ENCODE data around the gene DMXL2. TPM values are rescaled to one million over a fixed set of nuclear protein-coding genes. Genes with fewer than 3 reads are reported as not detected.

DMXL2 gene, protein sequence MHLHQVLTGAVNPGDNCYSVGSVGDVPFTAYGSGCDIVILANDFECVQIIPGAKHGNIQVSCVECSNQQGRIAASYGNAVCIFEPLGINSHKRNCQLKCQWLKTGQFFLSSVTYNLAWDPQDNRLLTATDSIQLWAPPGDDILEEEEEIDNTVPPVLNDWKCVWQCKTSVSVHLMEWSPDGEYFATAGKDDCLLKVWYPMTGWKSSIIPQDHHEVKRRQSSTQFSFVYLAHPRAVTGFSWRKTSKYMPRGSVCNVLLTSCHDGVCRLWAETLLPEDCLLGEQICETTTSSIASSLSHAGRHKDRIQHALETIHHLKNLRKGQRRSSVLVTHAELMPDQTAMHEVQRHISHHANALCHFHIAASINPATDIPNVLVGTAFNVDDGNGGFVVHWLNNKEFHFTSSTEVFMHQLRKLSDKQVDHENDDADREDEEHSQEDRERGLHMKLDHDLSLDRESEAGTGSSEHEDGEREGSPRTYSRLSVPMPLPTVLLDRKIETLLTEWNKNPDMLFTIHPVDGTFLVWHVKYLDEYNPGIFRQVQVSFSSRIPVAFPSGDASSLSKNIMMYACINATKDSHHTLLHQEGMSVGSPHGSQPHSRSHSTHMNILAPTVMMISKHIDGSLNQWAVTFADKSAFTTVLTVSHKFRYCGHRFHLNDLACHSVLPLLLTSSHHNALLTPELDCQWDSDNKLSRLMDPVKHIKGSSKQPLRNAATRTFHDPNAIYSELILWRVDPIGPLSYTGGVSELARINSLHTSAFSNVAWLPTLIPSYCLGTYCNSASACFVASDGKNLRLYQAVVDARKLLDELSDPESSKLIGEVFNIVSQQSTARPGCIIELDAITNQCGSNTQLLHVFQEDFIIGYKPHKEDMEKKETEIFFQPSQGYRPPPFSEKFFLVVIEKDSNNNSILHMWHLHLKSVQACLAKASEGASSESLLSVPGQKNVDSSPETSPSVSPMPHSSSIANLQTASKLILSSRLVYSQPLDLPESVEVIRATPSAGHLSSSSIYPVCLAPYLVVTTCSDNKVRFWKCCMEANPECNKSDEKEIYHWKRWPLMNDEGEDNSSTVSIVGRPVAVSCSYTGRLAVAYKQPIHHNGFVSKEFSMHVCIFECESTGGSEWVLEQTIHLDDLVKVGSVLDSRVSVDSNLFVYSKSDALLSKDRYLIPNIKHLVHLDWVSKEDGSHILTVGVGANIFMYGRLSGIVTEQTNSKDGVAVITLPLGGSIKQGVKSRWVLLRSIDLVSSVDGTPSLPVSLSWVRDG (N-terminal part only)
- total RNA-seq: 9.1 and 10.4 TPM in 2 replicates

DNA sequence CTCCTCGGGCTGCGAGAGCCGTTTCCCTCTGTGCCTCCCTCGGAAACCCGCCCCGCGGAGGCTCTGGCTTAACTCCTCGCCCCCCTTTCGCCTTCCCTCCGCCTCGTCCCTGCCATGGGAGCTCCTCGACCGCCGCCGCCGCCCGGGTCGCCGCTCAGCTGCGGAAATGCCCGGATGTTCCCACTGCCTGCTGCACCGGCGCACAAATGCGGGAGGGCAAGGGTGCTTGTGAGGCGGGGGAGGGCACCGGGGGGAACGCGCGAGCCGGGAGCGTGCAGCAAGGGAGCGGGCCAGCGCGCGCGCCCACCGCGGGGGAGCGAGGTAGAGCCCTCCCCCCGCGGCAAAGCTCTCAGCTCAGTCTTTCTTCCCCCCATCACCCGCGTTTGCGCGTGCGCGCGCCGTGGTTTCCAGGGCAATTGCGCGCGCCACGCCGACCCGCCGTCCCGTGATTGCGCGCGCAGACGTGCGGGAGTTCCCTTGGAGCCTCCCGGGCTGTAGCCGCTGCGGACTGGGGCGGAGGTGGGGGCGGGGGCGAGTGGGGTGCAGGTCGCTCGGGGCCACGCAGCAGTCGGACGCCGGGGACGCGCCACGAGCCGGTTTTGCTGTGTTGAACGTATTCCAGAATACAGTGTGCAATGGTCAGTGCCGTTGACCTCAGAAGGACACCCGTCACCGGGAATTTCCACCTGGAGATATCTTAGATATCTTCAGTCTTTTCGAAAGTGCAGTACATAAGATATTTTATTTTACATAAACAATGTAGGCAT, at the start of gene DMXL2:
DMXL2 (minus strand) TSS at position 168 of the 767 bp plus-strand sequence. CDS start 226 bp downstream, outside the sequence.

Other genes with a start within 250 kb of the DMXL2 start
- not detected in 2 replicates for gene SCG3, start 58.7 kb upstream of the DMXL2 start, total RNA-seq
- 4.4 and 6.4 TPM in 2 replicates for gene LYSMD2, start 114.9 kb upstream of the DMXL2 start, total RNA-seq
- 2.6 and 3.0 TPM in 2 replicates for gene TMOD2, start 128.8 kb upstream of the DMXL2 start, total RNA-seq
- gene TMOD3, start 206.9 kb upstream of the DMXL2 start, total RNA-seq: 15.1 and 28.5 TPM in 2 replicates

Data from mesangial cell (primary cell).